Activated effector memory CD4-positive, alpha-beta T cell treated with anti-CD3 and anti-CD28 coated beads, Interleukin-2, amount 50 U/mL, for 16 hours (primary cell): ENCODE results near the gene RTN4RL1.

Experiments
- DNase-seq: peaks from one replicate; pipeline ENCODE4 v3.0.0-alpha.2; 2020

Gene RTN4RL1

GRCh38 chr17:2058586-2059546 is 33.7 kb upstream of the RTN4RL1 start:
- DNase-seq = peak; percentile 86

- no peak for DNase-seq
Measured at GRCh38 chr17:2057760-2058585, 32.8 kb upstream of the RTN4RL1 start.

- no peak for DNase-seq
Measured at GRCh38 chr17:2057175-2057759, 32.1 kb upstream of the RTN4RL1 start.

GRCh38 chr17:2056206-2057174 is 31.4 kb upstream of the RTN4RL1 start:
- DNase-seq = peak; percentile 82

- peak; percentile 75 for DNase-seq
Measured at GRCh38 chr17:2055292-2056205, 30.4 kb upstream of the RTN4RL1 start.

- peak; percentile 92 for DNase-seq
Measured at GRCh38 chr17:2054512-2055291, 29.6 kb upstream of the RTN4RL1 start, which contains the start of gene HIC1. HIC1 (plus strand) TSS chr17:2055103; CDS start chr17:2056691, 1,588 bp downstream.

GRCh38 chr17:2054262-2054511 is 29.1 kb upstream of the RTN4RL1 start:
- DNase-seq = no peak

GRCh38 chr17:2053380-2054261 is 28.5 kb upstream of the RTN4RL1 start:
- peak; percentile 92 for DNase-seq

- no peak for DNase-seq
Measured at GRCh38 chr17:2051933-2052559, 26.9 kb upstream of the RTN4RL1 start.

- DNase-seq = peak; percentile 71
Measured at GRCh38 chr17:2051061-2051932, 26.2 kb upstream of the RTN4RL1 start.

GRCh38 chr17:2050300-2051060 is 25.3 kb upstream of the RTN4RL1 start:
- DNase-seq = peak; percentile 90

GRCh38 chr17:2049333-2050299 is 24.5 kb upstream of the RTN4RL1 start:
- DNase-seq = peak; percentile 97

- no peak for DNase-seq
Measured at GRCh38 chr17:2048805-2049204, 23.7 kb upstream of the RTN4RL1 start.

GRCh38 chr17:2047590-2047989 is 22.5 kb upstream of the RTN4RL1 start:
- no peak for DNase-seq

GRCh38 chr17:2044263-2044894 is 19.2 kb upstream of the RTN4RL1 start:
- no peak for DNase-seq
